SK-N-SH (cell line): ENCODE data around the gene RAPGEFL1. TPM values are rescaled to one million over a fixed set of nuclear protein-coding genes. Genes with fewer than 3 reads are reported as not detected.
A peak's percentile ranks its signal among the peaks of the same experiment; 100 is the strongest.

Experiments
- CTCF ChIA-PET: fragments of 300-600, 350-600 bp; formaldehyde crosslinking; extraction: SDS; loops from one replicate; lab custom pipeline; 2021; lab: Yijun Ruan, JAX
- POLR2A ChIA-PET: fragments of 350-600 bp; sonication (Branson Sonifier 250); formaldehyde crosslinking; extraction: SDS; loops from one replicate; lab custom pipeline; 2020; ENCODE audit warnings: antibody characterized with exemption, inconsistent platforms; lab: Yijun Ruan, JAX
- DNase-seq: peaks from one replicate; pipeline ENCODE4 v3.0.0; 2012
- H2AFZ ChIP-seq: fragments of 200-600 bp; sonication (generic); 2 replicates; pipeline ENCODE4 v1.8.1; 2016; ENCODE audit warnings: antibody characterized with exemption, mild to moderate bottlenecking, low read depth
- H3F3A ChIP-seq: fragments of 200-600 bp; sonication (generic); replicated peaks from 2 replicates; pipeline ENCODE3; 2016; ENCODE audit warnings: antibody characterized with exemption, mild to moderate bottlenecking; ENCODE audit not compliant: insufficient read depth
- H3K27ac ChIP-seq, 2 experiments: fragments of 200-500 bp in 1 of 2; fragments of 200-600 bp in 1 of 2; sonication (Bioruptor generic) in 1 of 2; sonication (generic), shearing (Covaris generic) in 1 of 2; 2 replicates each; pipeline versions ENCODE4 v1.5.1 to v1.6.1; 2014 to 2016; ENCODE audit warnings: low read depth in 2 of 2, inconsistent platforms in 1 of 2, low read length in 1 of 2, mild to moderate bottlenecking in 1 of 2, mixed read lengths in 1 of 2
- H3K27me3 ChIP-seq: fragments of 200-600 bp; sonication (generic), shearing (Covaris generic); 2 replicates; pipeline ENCODE4 v1.6.1; 2016; ENCODE audit warnings: mixed run types; ENCODE audit not compliant: insufficient read depth
- H3K36me3 ChIP-seq, 2 experiments: fragments of 200-500 bp in 1 of 2; fragments of 200-600 bp in 1 of 2; sonication (Bioruptor generic) in 1 of 2; sonication (generic) in 1 of 2; replicated peaks in 1 of 2; 2 replicates each; pipeline versions ENCODE3 to v1.5.1; 2014 to 2016; ENCODE audit warnings: low read length in 1 of 2, mild to moderate bottlenecking in 1 of 2; ENCODE audit not compliant: insufficient read depth in 2 of 2, control insufficient read depth in 1 of 2
- H3K4me1 ChIP-seq, 2 experiments: fragments of 200-500 bp in 1 of 2; fragments of 200-600 bp in 1 of 2; sonication (Bioruptor generic) in 1 of 2; sonication (generic), shearing (Covaris generic) in 1 of 2; 2 replicates each; pipeline versions ENCODE4 v1.5.1 to v1.6.1; 2014 to 2016; ENCODE audit warnings: low read depth in 1 of 2, low read length in 1 of 2, mixed run types in 1 of 2; ENCODE audit not compliant: insufficient read depth in 2 of 2, control insufficient read depth in 1 of 2
- H3K4me2 ChIP-seq: fragments of 200-600 bp; sonication (generic), shearing (Covaris generic); 2 replicates; pipeline ENCODE4 v1.6.1; 2017; ENCODE audit warnings: mixed run types
- H3K4me3 ChIP-seq, 2 experiments: fragments of 200-500 bp in 1 of 2; fragments of 200-600 bp in 1 of 2; sonication (Bioruptor generic) in 1 of 2; sonication (generic), shearing (Covaris generic) in 1 of 2; 2 replicates each; pipeline versions ENCODE4 v1.5.1 to v1.8.1; 2014 to 2016; ENCODE audit warnings: low read depth in 2 of 2, inconsistent platforms in 1 of 2, low read length in 1 of 2, mild to moderate bottlenecking in 1 of 2, mixed read lengths in 1 of 2, moderate library complexity in 1 of 2
- H3K79me2 ChIP-seq: fragments of 200-600 bp; sonication (generic); 2 replicates; pipeline ENCODE4 v1.8.1; 2017; ENCODE audit warnings: mild to moderate bottlenecking; ENCODE audit not compliant: insufficient read depth
- H3K9ac ChIP-seq: fragments of 200-600 bp; sonication (generic); 2 replicates; pipeline ENCODE4 v1.6.1; 2017; ENCODE audit warnings: mixed run types
- H3K9me2 ChIP-seq: fragments of 200-600 bp; sonication (generic); 2 replicates; pipeline ENCODE4 v1.6.1; 2017; ENCODE audit warnings: mixed run types
- H3K9me3 ChIP-seq: fragments of 200-600 bp; sonication (generic); 2 replicates; pipeline ENCODE4 v1.6.1; 2017; ENCODE audit warnings: mixed run types, mild to moderate bottlenecking, moderate library complexity
- H4K20me1 ChIP-seq: fragments of 200-600 bp; sonication (generic); 2 replicates; pipeline ENCODE4 v1.6.1; 2017; ENCODE audit warnings: mild to moderate bottlenecking, mixed run types; ENCODE audit not compliant: insufficient read depth
- CHD2 ChIP-seq: fragments of 150-350 bp; IDR thresholded peaks from 2 replicates; pipeline ENCODE4 v1.6.1; 2018; ENCODE audit warnings: low read length; ENCODE audit not compliant: partially characterized antibody
- CTCF ChIP-seq: fragments of 200-600 bp; sonication (generic); IDR thresholded peaks from 2 replicates; pipeline ENCODE4 v1.6.1; 2017; ENCODE audit warnings: antibody characterized with exemption, mild to moderate bottlenecking, moderate library complexity
- EP300 ChIP-seq, 2 experiments: IDR thresholded peaks; 2 replicates each; pipeline versions ENCODE4 v1.4.0 to v1.6.1; 2012; ENCODE audit warnings: borderline replicate concordance in 1 of 2, low read depth in 1 of 2, low read length in 1 of 2
- GABPA ChIP-seq: IDR thresholded peaks from 2 replicates; pipeline ENCODE4 v1.4.0; 2012; ENCODE audit warnings: low read depth, mild to moderate bottlenecking
- GATA2 ChIP-seq: sonication (generic); formaldehyde crosslinking; IDR thresholded peaks from 2 replicates; pipeline ENCODE4 v1.5.0; 2020; ENCODE audit warnings: mild to moderate bottlenecking, missing genetic modification reagents
- MAX ChIP-seq: IDR thresholded peaks from 2 replicates; pipeline ENCODE4 v1.4.0; 2012; ENCODE audit warnings: low read depth
- MEF2A ChIP-seq: IDR thresholded peaks from 2 replicates; pipeline ENCODE4 v1.4.0; 2012; ENCODE audit warnings: low read depth, borderline replicate concordance
- MXI1 ChIP-seq: IDR thresholded peaks from 2 replicates; pipeline ENCODE4 v1.6.1; 2012; ENCODE audit warnings: mild to moderate bottlenecking, low read depth, low read length, improper control_type of control experiment
- NRF1 ChIP-seq: IDR thresholded peaks from 2 replicates; pipeline ENCODE4 v1.6.1; 2012; ENCODE audit warnings: low read depth, mild to moderate bottlenecking, low read length
- SIN3A ChIP-seq: IDR thresholded peaks from 2 replicates; pipeline ENCODE4 v1.6.1; 2012; ENCODE audit warnings: low read depth, mild to moderate bottlenecking, low read length, moderate library complexity, borderline replicate concordance
- TAF1 ChIP-seq: IDR thresholded peaks from 2 replicates; pipeline ENCODE4 v1.6.1; 2012; ENCODE audit warnings: low read depth, mild to moderate bottlenecking, low read length, moderate library complexity, borderline replicate concordance
- TCF12 ChIP-seq: IDR thresholded peaks from 2 replicates; pipeline ENCODE4 v1.4.0; 2012
- WGBS: methylation state at CpG from one replicate; pipeline ENCODE4 v1.1.6; 2017; ENCODE audit warnings: low lambda C conversion rate; 5-methylcytosine and 5-hydroxymethylcytosine counted together
- polyA plus RNA-seq, 3 experiments: library from polyadenylated mRNA; depleted of rRNA; stranded (reverse); fragments of >200 nt; gene quantifications; 2 replicates each; pipeline ENCODE4 v1.2.3, GENCODE V29; 2012
- TF ChIP-seq, protein P1 (sequence below): IDR thresholded peaks from 2 replicates; pipeline ENCODE4 v1.6.1; 2012; ENCODE audit warnings: mild to moderate bottlenecking, low read depth, low read length, moderate library complexity
- TF ChIP-seq, protein P2 (sequence below): fragments of 150-350 bp; IDR thresholded peaks from 2 replicates; pipeline ENCODE4 v1.6.1; 2016; ENCODE audit warnings: mild to moderate bottlenecking, low read depth, low read length
- TF ChIP-seq, protein P3 (sequence below): IDR thresholded peaks from 2 replicates; pipeline ENCODE4; 2012

RAPGEFL1 gene
- polyA plus RNA-seq, 1 of the 3 experiments (the other 2 are of a cell fraction): 5.9 TPM

DNA sequence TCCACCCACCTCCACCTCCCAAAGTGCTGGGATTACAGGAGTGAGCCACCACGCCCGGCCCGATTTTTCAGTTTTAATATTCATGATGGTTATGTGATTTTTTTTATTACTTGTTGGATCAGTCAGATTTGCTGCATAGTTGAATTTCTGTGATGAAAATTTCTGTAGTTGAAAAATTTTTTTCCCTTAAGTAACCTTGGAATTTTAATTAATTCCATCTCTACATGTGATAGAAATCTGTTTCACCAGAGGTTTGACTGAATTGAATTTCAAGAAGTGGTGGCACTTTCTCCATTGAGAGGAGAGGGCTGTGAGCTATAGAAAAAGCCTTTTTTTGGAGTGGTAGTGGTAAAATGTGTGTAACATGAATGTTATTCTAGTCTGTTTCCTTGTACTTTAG is 66.5 kb downstream of the RAPGEFL1 start (continued):
- TF ChIP-seq EP300 (IDR thresholded peaks at IDR 0.05; ENCODE audit: borderline replicate concordance in 1 of 2, low read depth in 1 of 2, low read length in 1 of 2): no peak

DNA sequence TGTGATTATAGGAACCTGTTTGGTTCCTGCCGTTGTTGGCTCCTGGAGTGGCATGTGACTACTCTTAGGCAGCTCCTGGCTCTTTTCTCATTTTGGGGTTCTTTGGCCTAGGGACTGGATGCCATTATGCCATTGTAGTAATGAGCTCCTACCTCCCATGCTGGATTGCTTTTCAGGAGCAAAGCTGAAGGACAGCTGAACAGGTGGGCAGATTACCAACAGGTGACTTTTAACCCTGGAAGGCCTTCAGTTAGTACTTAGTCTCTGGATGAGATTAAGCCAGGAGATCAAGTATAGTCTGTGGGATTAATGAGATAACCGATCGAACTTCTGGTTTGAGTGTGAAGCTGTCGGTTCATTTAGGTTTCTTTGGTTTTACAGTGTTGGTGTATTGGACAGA is 67.0 kb downstream of the RAPGEFL1 start:
- Histone ChIP-seq H2AFZ (no peak overlapping the region), H3K4me3 (no peak overlapping the region), H3K9ac (no peak overlapping the region), H3K27me3 (no peaks in the 10 kb centered on the region), H3F3A (peaks cover 18% of the 10 kb centered on the region), H3K9me2 (no peaks in the 10 kb centered on the region), H3K79me2 (peaks cover 95% of the 10 kb centered on the region), H4K20me1 (peaks cover 39% of the 10 kb centered on the region), H3K27ac (peak overlapping the region; percentile 58), H3K4me1 (peaks cover 15 to 19% of the 10 kb centered on the region in 2 experiments), H3K36me3 (no peaks in the 10 kb centered on the region), H3K4me2 (no peak overlapping the region; the same call in 1 of the 2 replicates), H3K9me3 (no peaks in the 10 kb centered on the region)
- POLR2A ChIA-PET: no interaction called here
- no peak for DNase-seq
- 96% methylated on average over 4 of the region's 4 CpGs for WGBS
- TF ChIP-seq NRF1: no peak
- TF ChIP-seq TAF1: no peak
- no peak for TF ChIP-seq CHD2
- TF ChIP-seq MEF2A: no peak
- TF ChIP-seq SIN3A: no peak
- TF ChIP-seq, protein P1, sequence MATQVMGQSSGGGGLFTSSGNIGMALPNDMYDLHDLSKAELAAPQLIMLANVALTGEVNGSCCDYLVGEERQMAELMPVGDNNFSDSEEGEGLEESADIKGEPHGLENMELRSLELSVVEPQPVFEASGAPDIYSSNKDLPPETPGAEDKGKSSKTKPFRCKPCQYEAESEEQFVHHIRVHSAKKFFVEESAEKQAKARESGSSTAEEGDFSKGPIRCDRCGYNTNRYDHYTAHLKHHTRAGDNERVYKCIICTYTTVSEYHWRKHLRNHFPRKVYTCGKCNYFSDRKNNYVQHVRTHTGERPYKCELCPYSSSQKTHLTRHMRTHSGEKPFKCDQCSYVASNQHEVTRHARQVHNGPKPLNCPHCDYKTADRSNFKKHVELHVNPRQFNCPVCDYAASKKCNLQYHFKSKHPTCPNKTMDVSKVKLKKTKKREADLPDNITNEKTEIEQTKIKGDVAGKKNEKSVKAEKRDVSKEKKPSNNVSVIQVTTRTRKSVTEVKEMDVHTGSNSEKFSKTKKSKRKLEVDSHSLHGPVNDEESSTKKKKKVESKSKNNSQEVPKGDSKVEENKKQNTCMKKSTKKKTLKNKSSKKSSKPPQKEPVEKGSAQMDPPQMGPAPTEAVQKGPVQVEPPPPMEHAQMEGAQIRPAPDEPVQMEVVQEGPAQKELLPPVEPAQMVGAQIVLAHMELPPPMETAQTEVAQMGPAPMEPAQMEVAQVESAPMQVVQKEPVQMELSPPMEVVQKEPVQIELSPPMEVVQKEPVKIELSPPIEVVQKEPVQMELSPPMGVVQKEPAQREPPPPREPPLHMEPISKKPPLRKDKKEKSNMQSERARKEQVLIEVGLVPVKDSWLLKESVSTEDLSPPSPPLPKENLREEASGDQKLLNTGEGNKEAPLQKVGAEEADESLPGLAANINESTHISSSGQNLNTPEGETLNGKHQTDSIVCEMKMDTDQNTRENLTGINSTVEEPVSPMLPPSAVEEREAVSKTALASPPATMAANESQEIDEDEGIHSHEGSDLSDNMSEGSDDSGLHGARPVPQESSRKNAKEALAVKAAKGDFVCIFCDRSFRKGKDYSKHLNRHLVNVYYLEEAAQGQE: no peak
- TF ChIP-seq EP300 (IDR thresholded peaks at IDR 0.05; ENCODE audit: borderline replicate concordance in 1 of 2, low read depth in 1 of 2, low read length in 1 of 2): no peak
- no peak for TF ChIP-seq MXI1
- no peak for TF ChIP-seq CTCF
- TF ChIP-seq, protein P2, sequence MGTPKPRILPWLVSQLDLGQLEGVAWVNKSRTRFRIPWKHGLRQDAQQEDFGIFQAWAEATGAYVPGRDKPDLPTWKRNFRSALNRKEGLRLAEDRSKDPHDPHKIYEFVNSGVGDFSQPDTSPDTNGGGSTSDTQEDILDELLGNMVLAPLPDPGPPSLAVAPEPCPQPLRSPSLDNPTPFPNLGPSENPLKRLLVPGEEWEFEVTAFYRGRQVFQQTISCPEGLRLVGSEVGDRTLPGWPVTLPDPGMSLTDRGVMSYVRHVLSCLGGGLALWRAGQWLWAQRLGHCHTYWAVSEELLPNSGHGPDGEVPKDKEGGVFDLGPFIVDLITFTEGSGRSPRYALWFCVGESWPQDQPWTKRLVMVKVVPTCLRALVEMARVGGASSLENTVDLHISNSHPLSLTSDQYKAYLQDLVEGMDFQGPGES: no peak
- TF ChIP-seq GATA2 (CRISPR knock-in tag): no peak
- no peak for TF ChIP-seq MAX
- no peak for TF ChIP-seq GABPA
- TF ChIP-seq, protein P3, sequence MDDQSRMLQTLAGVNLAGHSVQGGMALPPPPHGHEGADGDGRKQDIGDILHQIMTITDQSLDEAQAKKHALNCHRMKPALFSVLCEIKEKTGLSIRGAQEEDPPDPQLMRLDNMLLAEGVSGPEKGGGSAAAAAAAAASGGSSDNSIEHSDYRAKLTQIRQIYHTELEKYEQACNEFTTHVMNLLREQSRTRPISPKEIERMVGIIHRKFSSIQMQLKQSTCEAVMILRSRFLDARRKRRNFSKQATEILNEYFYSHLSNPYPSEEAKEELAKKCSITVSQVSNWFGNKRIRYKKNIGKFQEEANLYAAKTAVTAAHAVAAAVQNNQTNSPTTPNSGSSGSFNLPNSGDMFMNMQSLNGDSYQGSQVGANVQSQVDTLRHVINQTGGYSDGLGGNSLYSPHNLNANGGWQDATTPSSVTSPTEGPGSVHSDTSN: no peak
- no peak for TF ChIP-seq TCF12
- CTCF ChIA-PET: interaction anchor here (0.8 to 1.9 kb wide), 5 partner anchors 10 to 46 kb away, joined by 3 to 7 read pairs (median 4); no protein-coding TSS in a partner anchor
